BLaER1 treated with 17β-estradiol and CSF1 and Interleukin-3, amounts not matched to agents 10 nM and 100 nM (cell line): ENCODE data around the gene ZBTB16.

Source experiments
- H3K27ac ChIP-seq, 11 experiments: shearing (Covaris generic); formaldehyde crosslinking; 2 replicates each; pipeline ENCODE4 v1.8.1; 2022
- H3K27me3 ChIP-seq, 11 experiments: shearing (Covaris generic); formaldehyde crosslinking; 2 replicates each; pipeline ENCODE4 v1.8.1; 2022
- H3K36me3 ChIP-seq, 11 experiments: shearing (Covaris generic); formaldehyde crosslinking; 2 replicates each; pipeline ENCODE4 v1.8.1; 2022
- H3K4me1 ChIP-seq, 10 experiments: shearing (Covaris generic); formaldehyde crosslinking; 2 replicates each; pipeline ENCODE4 v1.8.1; 2022
- H3K4me2 ChIP-seq, 11 experiments: shearing (Covaris generic); formaldehyde crosslinking; 2 replicates each; pipeline ENCODE4 v1.8.1; 2022
- H3K4me3 ChIP-seq, 10 experiments: shearing (Covaris generic); formaldehyde crosslinking; 2 replicates each; pipeline ENCODE4 v1.8.1; 2022
- H3K9ac ChIP-seq, 11 experiments: shearing (Covaris generic); formaldehyde crosslinking; 2 replicates each; pipeline ENCODE4 v1.8.1; 2022
- H3K9me3 ChIP-seq, 11 experiments: shearing (Covaris generic); formaldehyde crosslinking; replicated peaks in 1 of 11; 2 replicates each; pipeline ENCODE4 v1.8.1; 2022
- H4K20me1 ChIP-seq, 11 experiments: shearing (Covaris generic); formaldehyde crosslinking; 2 replicates each; pipeline ENCODE4 v1.8.1; 2022
- Cebpa-rat ChIP-seq, 11 experiments: shearing (Covaris generic); IDR thresholded peaks; 2 replicates each; pipeline ENCODE4 v1.8.1; 2022

Gene ZBTB16

GRCh38 chr11:114130115-114130576 lies 70.6 kb downstream of the ZBTB16 start:
- TF ChIP-seq Cebpa-rat (IDR thresholded peaks at IDR 0.05): no peak
- Histone ChIP-seq H3K27ac (no peak overlapping the region), H3K36me3 (no peaks in the 10 kb centered on the region), H4K20me1 (no peaks in the 10 kb centered on the region; a peak in 1 of 22 replicates), H3K9me3 (no peaks in the 10 kb centered on the region), H3K4me1 (peaks cover 0 to 4% (median under 1%) of the 10 kb centered on the region in 10 experiments; a peak in 8 of 20 replicates), H3K9ac (no peak overlapping the region), H3K4me2 (no peak overlapping the region), H3K4me3 (no peak overlapping the region), H3K27me3 (peaks cover 0 to 23% (median 0%) of the 10 kb centered on the region in 11 experiments; a peak in 4 of 22 replicates)

GRCh38 chr11:114130629-114131277 lies 71.2 kb downstream of the ZBTB16 start:
- no peak for TF ChIP-seq Cebpa-rat (IDR thresholded peaks at IDR 0.05)
- Histone ChIP-seq H4K20me1 (no peaks in the 10 kb centered on the region; a peak in 1 of 22 replicates), H3K4me1 (peaks cover 0 to 10% (median 6%) of the 10 kb centered on the region in 10 experiments; a peak in 14 of 20 replicates), H3K4me2 (no peak overlapping the region), H3K27ac (no peak overlapping the region), H3K27me3 (peaks cover 0 to 22% (median 0%) of the 10 kb centered on the region in 11 experiments; a peak in 4 of 22 replicates), H3K9ac (no peak overlapping the region), H3K9me3 (no peaks in the 10 kb centered on the region), H3K4me3 (no peak overlapping the region), H3K36me3 (no peaks in the 10 kb centered on the region)

- no peak overlapping the region for H3K9ac ChIP-seq
- no peak overlapping the region for H3K4me3 ChIP-seq
- TF ChIP-seq Cebpa-rat (IDR thresholded peaks at IDR 0.05): no peak
- no peaks in the 10 kb centered on the region for H3K9me3 ChIP-seq
- H3K36me3 ChIP-seq: no peaks in the 10 kb centered on the region
- H3K4me1 ChIP-seq: peaks cover 0 to 17% (median 13%) of the 10 kb centered on the region in 10 experiments; a peak in 14 of 20 replicates
- no peak overlapping the region for H3K27ac ChIP-seq
- H3K4me2 ChIP-seq: no peak overlapping the region
- H4K20me1 ChIP-seq: no peaks in the 10 kb centered on the region; a peak in 1 of 22 replicates
- peaks cover 0 to 19% (median 0%) of the 10 kb centered on the region in 11 experiments; a peak in 4 of 22 replicates for H3K27me3 ChIP-seq
These were observed 72.0 kb downstream of the ZBTB16 start for GRCh38 chr11:114131461-114131864.

- no peak for TF ChIP-seq Cebpa-rat (IDR thresholded peaks at IDR 0.05)
- no peak overlapping the region for H3K4me3 ChIP-seq
- H3K4me1 ChIP-seq: peaks cover 0 to 27% (median 17%) of the 10 kb centered on the region in 10 experiments; a peak in 17 of 20 replicates
- peaks cover 0 to 19% (median 0%) of the 10 kb centered on the region in 11 experiments; a peak in 4 of 22 replicates for H3K27me3 ChIP-seq
- H3K9me3 ChIP-seq: no peaks in the 10 kb centered on the region
- H4K20me1 ChIP-seq: no peaks in the 10 kb centered on the region; a peak in 1 of 22 replicates
- no peak overlapping the region for H3K9ac ChIP-seq
- no peak overlapping the region for H3K4me2 ChIP-seq
- H3K36me3 ChIP-seq: no peaks in the 10 kb centered on the region
- no peak overlapping the region for H3K27ac ChIP-seq
These were observed 72.9 kb downstream of the ZBTB16 start for GRCh38 chr11:114132417-114132816.

- H3K4me3 ChIP-seq: no peak overlapping the region
These were observed 73.5 kb downstream of the ZBTB16 start for GRCh38 chr11:114132944-114133394.

GRCh38 chr11:114133548-114134329 lies 74.2 kb downstream of the ZBTB16 start:
- Histone ChIP-seq H3K27ac (no peak overlapping the region), H3K27me3 (peaks cover 0 to 18% (median 0%) of the 10 kb centered on the region in 11 experiments; a peak in 5 of 22 replicates), H3K36me3 (no peaks in the 10 kb centered on the region), H3K4me3 (no peak overlapping the region), H3K9me3 (no peaks in the 10 kb centered on the region), H4K20me1 (no peaks in the 10 kb centered on the region; a peak in 1 of 22 replicates), H3K4me1 (peaks cover 2 to 40% (median 22%) of the 10 kb centered on the region in 10 experiments; a peak in 18 of 20 replicates), H3K9ac (no peak overlapping the region), H3K4me2 (no peak overlapping the region)
- no peak for TF ChIP-seq Cebpa-rat (IDR thresholded peaks at IDR 0.05)

More at GRCh38 chr11:114132944-114133394, 73.5 kb downstream of the ZBTB16 start:
- peaks cover 0 to 19% (median 0%) of the 10 kb centered on the region in 11 experiments; a peak in 5 of 22 replicates for H3K27me3 ChIP-seq
- no peaks in the 10 kb centered on the region for H3K36me3 ChIP-seq
- no peak overlapping the region for H3K27ac ChIP-seq
- no peak overlapping the region for H3K9ac ChIP-seq
- TF ChIP-seq Cebpa-rat (IDR thresholded peaks at IDR 0.05): no peak
- H4K20me1 ChIP-seq: no peaks in the 10 kb centered on the region; a peak in 1 of 22 replicates
- H3K4me2 ChIP-seq: no peak overlapping the region
- H3K4me1 ChIP-seq: peaks cover 0 to 32% (median 19%) of the 10 kb centered on the region in 10 experiments; a peak in 17 of 20 replicates
- no peaks in the 10 kb centered on the region for H3K9me3 ChIP-seq

GRCh38 chr11:114134870-114135269 lies 75.4 kb downstream of the ZBTB16 start:
- Histone ChIP-seq H3K36me3 (no peaks in the 10 kb centered on the region), H3K4me3 (no peak overlapping the region), H3K4me1 (peaks cover 14 to 51% (median 34%) of the 10 kb centered on the region in 10 experiments), H4K20me1 (no peaks in the 10 kb centered on the region; a peak in 1 of 22 replicates), H3K4me2 (peak overlapping the region in 4 of 11 experiments; percentile 57 to 85 (median 82); a peak in 6 of 22 replicates), H3K27me3 (peaks cover 0 to 19% (median 0%) of the 10 kb centered on the region in 11 experiments; a peak in 4 of 22 replicates), H3K9ac (no peak overlapping the region), H3K9me3 (no peaks in the 10 kb centered on the region), H3K27ac (peak overlapping the region in 2 of 11 experiments; percentile 36 to 64; a peak in 2 of 22 replicates)
- no peak for TF ChIP-seq Cebpa-rat (IDR thresholded peaks at IDR 0.05)

- no peak overlapping the region for H3K9ac ChIP-seq
- peaks cover 22 to 58% (median 42%) of the 10 kb centered on the region in 10 experiments for H3K4me1 ChIP-seq
- H3K27ac ChIP-seq: peak overlapping the region in 3 of 11 experiments; percentile 38 to 64 (median 52); a peak in 5 of 22 replicates
- no peak for TF ChIP-seq Cebpa-rat (IDR thresholded peaks at IDR 0.05)
- peaks cover 0 to 2% (median 0%) of the 10 kb centered on the region in 11 experiments; a peak in 2 of 22 replicates for H3K9me3 ChIP-seq
- peak overlapping the region in 8 of 11 experiments; percentile 28 to 85 (median 68); a peak in 15 of 22 replicates for H3K4me2 ChIP-seq
- H3K36me3 ChIP-seq: no peaks in the 10 kb centered on the region
- H4K20me1 ChIP-seq: no peaks in the 10 kb centered on the region; a peak in 1 of 22 replicates
- peaks cover 0 to 20% (median 0%) of the 10 kb centered on the region in 11 experiments; a peak in 5 of 22 replicates for H3K27me3 ChIP-seq
- H3K4me3 ChIP-seq: no peak overlapping the region; a peak in 1 of 20 replicates
These were observed 76.2 kb downstream of the ZBTB16 start for GRCh38 chr11:114135737-114136151.
